ENCODE results near the gene TRIM65.
"Not testable (repeated sequence)": the region's sequence is repeated elsewhere in the genome, so short reads cannot be mapped to it uniquely, and the experiment has no call there.

TRIM65 gene

DNA sequence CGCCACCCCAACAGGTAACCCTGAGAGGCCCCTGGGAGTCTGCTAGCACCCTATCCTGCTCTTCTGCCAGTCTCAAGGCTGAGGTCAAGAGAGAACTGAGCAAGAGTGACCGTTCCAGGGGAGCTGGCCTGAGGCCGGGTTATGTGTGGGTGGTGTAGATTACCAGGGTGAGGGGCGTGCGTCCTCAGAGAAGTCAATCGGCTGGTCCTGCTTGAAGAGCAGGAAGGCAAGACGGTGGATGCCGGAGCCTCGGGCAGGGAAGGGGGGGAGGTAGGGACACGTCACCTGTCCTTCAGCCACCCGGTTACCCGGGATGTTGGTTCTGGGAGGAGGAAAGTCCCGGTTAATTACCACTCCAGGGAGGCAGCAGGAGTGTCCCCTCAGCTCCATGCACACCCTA lies 2.6 kb upstream of the TRIM65 start:
- Histone ChIP-seq H3K4me3 (no peak overlapping the region), H3K27ac (no peak overlapping the region)

DNA sequence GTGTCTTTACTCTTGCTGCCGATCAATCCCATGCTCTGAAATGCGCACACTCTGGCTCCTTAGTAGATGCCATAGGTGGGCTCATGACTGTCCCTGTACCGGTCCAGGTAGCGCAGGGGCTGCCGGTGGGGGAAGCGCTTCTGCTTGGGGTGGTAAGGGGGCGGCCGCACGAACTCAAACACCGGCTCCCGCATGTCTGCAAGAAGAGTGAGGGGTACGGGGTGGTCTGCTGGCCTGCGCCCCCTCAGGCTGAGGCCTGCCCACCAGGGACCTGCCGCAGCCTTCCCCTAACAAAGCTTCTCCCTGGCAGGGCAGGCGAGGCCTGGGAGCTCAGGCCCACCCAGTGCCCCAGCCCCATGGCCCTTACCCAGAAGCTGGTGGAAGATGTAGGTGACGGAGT lies 2.0 kb upstream of the TRIM65 start:
- H3K27ac ChIP-seq = no peak overlapping the region
- no peak overlapping the region for H3K4me3 ChIP-seq

GRCh38 chr17:75898065-75898464 lies 1.3 kb upstream of the TRIM65 start:
- no peak overlapping the region for H3K4me3 ChIP-seq
- peak overlapping the region in 3 of 21 experiments; percentile 5 to 86 (median 85) for H3K27ac ChIP-seq

- Histone ChIP-seq H3K4me3 (peak overlapping the region; percentile 52 to 88 (median 71)), H3K27ac (peak overlapping the region in 20 of 21 experiments; percentile 81 to 96 (median 91))
Measured at GRCh38 chr17:75897160-75898019, 639 bp upstream of the TRIM65 start.

DNA sequence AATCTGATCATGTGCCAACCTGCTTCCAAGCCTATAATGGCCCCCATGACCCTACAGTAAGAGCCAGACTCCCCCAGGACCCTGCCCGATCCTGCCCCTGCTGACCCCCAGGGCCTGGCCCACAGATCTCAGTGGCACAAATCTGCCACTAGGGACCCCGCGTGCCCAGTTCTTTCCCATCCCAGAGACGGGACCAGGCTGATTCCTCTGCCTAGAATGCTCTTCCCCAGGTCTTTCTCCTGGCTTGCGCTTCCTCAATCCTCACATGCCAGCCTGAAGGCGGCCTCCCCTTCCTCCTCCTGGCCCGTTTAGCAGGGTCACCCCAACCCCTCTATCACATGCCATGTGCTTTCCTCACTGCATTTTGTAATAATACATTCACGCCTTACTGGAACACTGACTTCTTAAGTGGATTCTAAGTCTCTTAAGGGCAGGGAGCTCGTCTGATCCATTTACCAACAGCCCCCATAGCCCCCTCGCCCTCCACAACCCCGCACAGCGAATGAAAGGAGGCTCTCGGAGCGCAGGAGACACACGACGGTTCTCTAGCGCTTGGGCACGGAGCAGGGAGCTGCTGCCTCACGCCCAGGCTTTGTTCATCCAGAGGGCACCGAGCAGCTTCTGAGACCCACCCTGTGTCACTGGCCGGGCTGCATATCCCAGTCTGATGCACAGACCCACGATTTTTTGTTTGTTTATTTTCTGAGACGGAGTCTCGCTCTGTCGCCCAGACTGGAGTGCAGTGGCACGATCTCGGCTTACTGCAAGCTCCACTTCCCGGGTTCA lies 1.2 kb downstream of the TRIM65 start:
- peak overlapping the region; percentile 52 to 88 (median 71) for H3K4me3 ChIP-seq

GRCh38 chr17:75894049-75894733 lies 2.6 kb downstream of the TRIM65 start:
- no peak overlapping the region for H3K4me3 ChIP-seq
- H3K27ac ChIP-seq = peak overlapping the region in 12 of 21 experiments; percentile 49 to 95 (median 88)

More for the DNA sequence above, 1.2 kb downstream of the TRIM65 start:
- peak overlapping the region; percentile 44 to 96 (median 91) for H3K27ac ChIP-seq

GRCh38 chr17:75893305-75894048 lies 3.3 kb downstream of the TRIM65 start:
- Histone ChIP-seq H3K4me3 (no peak overlapping the region), H3K27ac (peak overlapping the region in 6 of 21 experiments; percentile 85 to 95 (median 90))

- peak overlapping the region in 1 of 21 experiments; percentile 17 for H3K27ac ChIP-seq
- H3K4me3 ChIP-seq = no peak overlapping the region
Measured at GRCh38 chr17:75892556-75893224, 4.1 kb downstream of the TRIM65 start.

GRCh38 chr17:75891605-75892555 lies 4.9 kb downstream of the TRIM65 start:
- Histone ChIP-seq H3K27ac (no peak overlapping the region), H3K4me3 (no peak overlapping the region)

- Histone ChIP-seq H3K4me3 (no peak overlapping the region), H3K27ac (no peak overlapping the region)
Measured at GRCh38 chr17:75891022-75891604, 5.6 kb downstream of the TRIM65 start.

DNA sequence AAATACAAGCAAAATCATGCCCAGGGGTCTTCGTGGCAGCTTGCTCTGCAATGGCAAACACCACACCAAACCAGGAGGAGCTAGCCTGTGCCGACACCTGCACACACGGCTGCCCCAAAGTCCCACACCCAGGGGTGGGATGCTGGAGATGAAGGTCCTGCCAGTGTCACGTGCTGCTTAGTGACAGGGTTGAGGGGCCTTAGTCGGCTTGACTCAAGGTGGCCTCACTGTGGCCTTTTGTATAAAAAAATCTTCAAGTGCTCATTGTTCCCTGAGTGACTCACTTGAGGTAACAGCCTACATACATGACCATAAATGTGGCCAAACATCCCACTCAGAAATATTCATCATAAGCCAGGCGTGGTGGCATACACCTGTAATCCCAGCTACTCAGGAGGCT lies 7.3 kb downstream of the TRIM65 start:
- H3K4me3 ChIP-seq = no peak overlapping the region
- H3K27ac ChIP-seq = no peak overlapping the region

DNA sequence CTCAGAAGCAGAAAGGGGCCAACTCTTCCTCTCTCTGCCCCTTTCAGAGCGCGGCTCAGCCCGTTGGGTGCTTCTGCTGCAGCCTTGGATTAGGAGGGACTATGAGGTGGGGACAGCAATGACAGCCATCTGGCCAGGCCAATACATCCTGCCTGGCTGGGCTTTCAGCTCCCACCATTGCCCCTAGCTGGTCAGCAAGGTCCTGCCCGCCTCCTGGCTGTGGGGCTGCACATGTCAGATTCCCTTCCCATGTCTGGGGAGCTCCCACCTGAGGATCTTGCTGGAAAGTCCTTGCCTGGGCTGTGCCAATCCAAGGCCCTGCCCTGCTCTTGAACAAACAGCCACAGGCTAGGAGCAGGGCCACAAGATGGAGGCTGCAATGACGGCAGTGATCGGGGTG lies 8.3 kb downstream of the TRIM65 start:
- Histone ChIP-seq H3K27ac (no peak overlapping the region), H3K4me3 (no peak overlapping the region)

- H3K4me3 ChIP-seq, H3K27ac ChIP-seq: not testable (repeated sequence)
Measured at GRCh38 chr17:75885860-75886259, 10.9 kb downstream of the TRIM65 start.

DNA sequence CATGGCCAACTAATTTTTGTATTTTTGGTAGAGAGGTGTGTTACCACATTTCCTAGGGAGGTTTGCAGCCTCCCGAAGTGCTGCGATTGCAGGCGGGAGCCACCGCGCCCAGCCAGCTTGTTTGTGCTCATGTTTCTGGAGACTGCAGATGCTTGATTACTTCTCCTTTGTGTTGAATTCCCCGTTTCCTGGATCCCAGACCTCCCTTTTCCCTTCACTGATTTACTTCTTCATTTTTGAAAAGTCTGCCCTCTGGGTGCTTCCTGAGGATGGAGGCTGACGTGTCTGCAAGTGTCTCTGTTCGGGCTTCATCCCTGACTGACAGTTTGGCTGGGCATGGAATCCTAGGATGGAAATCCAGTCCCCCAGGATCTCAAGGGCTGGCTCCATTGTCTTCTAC lies 11.3 kb downstream of the TRIM65 start:
- no peak overlapping the region for H3K4me3 ChIP-seq
- H3K27ac ChIP-seq = no peak overlapping the region

GRCh38 chr17:75881678-75882454 lies 14.9 kb downstream of the TRIM65 start:
- Histone ChIP-seq H3K27ac (peak overlapping the region in 10 of 21 experiments; percentile 1 to 66 (median 42)), H3K4me3 (no peak overlapping the region)

GRCh38 chr17:75880266-75880665 lies 16.5 kb downstream of the TRIM65 start:
- Histone ChIP-seq H3K27ac (no peak overlapping the region), H3K4me3 (no peak overlapping the region)
